GM12878 (cell line): ENCODE results near the gene ALPP.

Experiments
- CBFB ChIP-seq: IDR thresholded peaks from 2 replicates; pipeline ENCODE4 v1.6.1; 2016; ENCODE audit warnings: antibody characterized with exemption, low read depth
- CBX5 ChIP-seq: sonication (generic); IDR thresholded peaks from 2 replicates; pipeline ENCODE4 v1.6.1; 2016; ENCODE audit warnings: low read depth, moderate library complexity, mild to moderate bottlenecking, inconsistent platforms
- CREM ChIP-seq: IDR thresholded peaks from 2 replicates; pipeline ENCODE4 v1.6.1; 2014; ENCODE audit warnings: antibody characterized with exemption, low read depth
- EZH2 ChIP-seq: IDR thresholded peaks from 2 replicates; pipeline ENCODE4 v1.6.1; 2012; ENCODE audit warnings: low read depth, mild to moderate bottlenecking, control low read depth, inconsistent platforms, low read length, borderline replicate concordance; ENCODE audit not compliant: control insufficient read depth
- HCFC1 ChIP-seq: fragments of 150-350 bp; IDR thresholded peaks from 2 replicates; pipeline ENCODE4 v1.6.1; 2014; ENCODE audit warnings: low read length
- LARP7 ChIP-seq: fragments of 450-650 bp; IDR thresholded peaks from 2 replicates; pipeline ENCODE4 v1.6.1; 2017; ENCODE audit warnings: mild to moderate bottlenecking
- MLLT1 ChIP-seq: fragments of 450-650 bp; IDR thresholded peaks from 2 replicates; pipeline ENCODE4 v1.6.1; 2016; ENCODE audit warnings: mild to moderate bottlenecking
- PKNOX1 ChIP-seq: fragments of 450-650 bp; IDR thresholded peaks from 2 replicates; pipeline ENCODE4 v1.6.1; 2016; ENCODE audit warnings: mild to moderate bottlenecking
- POLR2A ChIP-seq: IDR thresholded peaks from 2 replicates; pipeline ENCODE4 v1.6.1; 2011; ENCODE audit warnings: low read depth, mild to moderate bottlenecking, low read length
- REST ChIP-seq: IDR thresholded peaks from 2 replicates; pipeline ENCODE4 v1.6.1; 2012; ENCODE audit warnings: mild to moderate bottlenecking, low read depth, low read length
- TAF1 ChIP-seq: IDR thresholded peaks from 2 replicates; pipeline ENCODE4 v1.6.1; 2011; ENCODE audit warnings: mild to moderate bottlenecking, low read depth, low read length, borderline replicate concordance
- ZZZ3 ChIP-seq: IDR thresholded peaks from 2 replicates; pipeline ENCODE4 v1.6.1; 2011; ENCODE audit warnings: low read depth; ENCODE audit not compliant: control insufficient read depth, insufficient read length
- TF ChIP-seq, protein P1 (sequence below), 3 experiments: IDR thresholded peaks in 2 of 3; conservative IDR thresholded peaks in 1 of 3; 2 replicates each; pipeline ENCODE4 v1.5.1; 2011; ENCODE audit warnings: low read depth in 3 of 3, low read length in 3 of 3, mild to moderate bottlenecking in 3 of 3, control low read depth in 2 of 3, moderate library complexity in 2 of 3, inconsistent platforms in 1 of 3, mixed read lengths in 1 of 3; ENCODE audit not compliant: control insufficient read depth in 2 of 3, insufficient read depth in 1 of 3; ENCODE audit errors: extremely low read depth in 1 of 3
- TF ChIP-seq, protein P2 (sequence below): fragments of 450-650 bp; conservative IDR thresholded peaks from 2 replicates; pipeline ENCODE4 v1.6.1; 2017; ENCODE audit warnings: mild to moderate bottlenecking, moderate library complexity

DNA sequence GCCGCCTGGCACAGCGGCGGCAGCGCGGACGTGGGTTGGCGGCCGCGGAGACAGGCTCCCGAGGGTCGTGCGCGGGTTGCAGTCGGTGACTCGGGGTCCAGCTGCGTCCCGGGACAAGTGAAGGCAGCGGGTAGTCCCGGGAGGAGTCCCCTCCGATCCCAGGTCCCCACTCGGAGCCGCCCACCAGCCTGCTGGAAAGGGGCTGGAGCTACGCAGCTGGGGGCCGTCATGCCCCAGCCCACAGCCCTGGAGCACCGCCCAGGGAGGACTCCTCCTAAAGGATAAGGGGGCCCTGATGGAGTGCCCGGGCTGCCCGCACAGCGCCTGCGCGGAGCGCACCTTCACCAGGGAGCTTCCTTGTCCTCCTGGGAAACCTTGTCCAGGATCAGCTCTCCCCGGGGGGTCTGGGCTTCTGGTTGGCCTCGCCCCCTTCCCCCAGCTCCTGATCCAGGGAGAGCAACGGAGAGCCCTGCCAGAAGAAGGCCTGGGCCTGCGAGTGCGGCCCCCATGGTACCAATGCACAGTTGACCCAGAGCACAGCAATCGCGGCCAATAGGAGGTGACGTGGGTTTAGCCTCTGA is 25.9 kb upstream of the ALPP start:
- TF ChIP-seq POLR2A, result no peak
- TF ChIP-seq MLLT1, result no peak
- no peak for TF ChIP-seq CBX5
- TF ChIP-seq LARP7, result no peak
- TF ChIP-seq, protein P1, sequence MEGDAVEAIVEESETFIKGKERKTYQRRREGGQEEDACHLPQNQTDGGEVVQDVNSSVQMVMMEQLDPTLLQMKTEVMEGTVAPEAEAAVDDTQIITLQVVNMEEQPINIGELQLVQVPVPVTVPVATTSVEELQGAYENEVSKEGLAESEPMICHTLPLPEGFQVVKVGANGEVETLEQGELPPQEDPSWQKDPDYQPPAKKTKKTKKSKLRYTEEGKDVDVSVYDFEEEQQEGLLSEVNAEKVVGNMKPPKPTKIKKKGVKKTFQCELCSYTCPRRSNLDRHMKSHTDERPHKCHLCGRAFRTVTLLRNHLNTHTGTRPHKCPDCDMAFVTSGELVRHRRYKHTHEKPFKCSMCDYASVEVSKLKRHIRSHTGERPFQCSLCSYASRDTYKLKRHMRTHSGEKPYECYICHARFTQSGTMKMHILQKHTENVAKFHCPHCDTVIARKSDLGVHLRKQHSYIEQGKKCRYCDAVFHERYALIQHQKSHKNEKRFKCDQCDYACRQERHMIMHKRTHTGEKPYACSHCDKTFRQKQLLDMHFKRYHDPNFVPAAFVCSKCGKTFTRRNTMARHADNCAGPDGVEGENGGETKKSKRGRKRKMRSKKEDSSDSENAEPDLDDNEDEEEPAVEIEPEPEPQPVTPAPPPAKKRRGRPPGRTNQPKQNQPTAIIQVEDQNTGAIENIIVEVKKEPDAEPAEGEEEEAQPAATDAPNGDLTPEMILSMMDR (IDR thresholded peaks at IDR 0.05 in 2 of 3, conservative IDR thresholded peaks at IDR 0.05 in 1 of 3; ENCODE audit: control insufficient read depth in 2 of 3, extremely low read depth in 1 of 3, insufficient read depth in 1 of 3, low read depth in 3 of 3, low read length in 3 of 3), result no peak
- no peak for TF ChIP-seq ZZZ3
- TF ChIP-seq CREM, result no peak
- TF ChIP-seq, protein P2, sequence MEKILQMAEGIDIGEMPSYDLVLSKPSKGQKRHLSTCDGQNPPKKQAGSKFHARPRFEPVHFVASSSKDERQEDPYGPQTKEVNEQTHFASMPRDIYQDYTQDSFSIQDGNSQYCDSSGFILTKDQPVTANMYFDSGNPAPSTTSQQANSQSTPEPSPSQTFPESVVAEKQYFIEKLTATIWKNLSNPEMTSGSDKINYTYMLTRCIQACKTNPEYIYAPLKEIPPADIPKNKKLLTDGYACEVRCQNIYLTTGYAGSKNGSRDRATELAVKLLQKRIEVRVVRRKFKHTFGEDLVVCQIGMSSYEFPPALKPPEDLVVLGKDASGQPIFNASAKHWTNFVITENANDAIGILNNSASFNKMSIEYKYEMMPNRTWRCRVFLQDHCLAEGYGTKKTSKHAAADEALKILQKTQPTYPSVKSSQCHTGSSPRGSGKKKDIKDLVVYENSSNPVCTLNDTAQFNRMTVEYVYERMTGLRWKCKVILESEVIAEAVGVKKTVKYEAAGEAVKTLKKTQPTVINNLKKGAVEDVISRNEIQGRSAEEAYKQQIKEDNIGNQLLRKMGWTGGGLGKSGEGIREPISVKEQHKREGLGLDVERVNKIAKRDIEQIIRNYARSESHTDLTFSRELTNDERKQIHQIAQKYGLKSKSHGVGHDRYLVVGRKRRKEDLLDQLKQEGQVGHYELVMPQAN, result no peak
- no peak for TF ChIP-seq TAF1
- TF ChIP-seq HCFC1, result no peak
- TF ChIP-seq CBFB, result no peak
- TF ChIP-seq REST, result no peak
- no peak for TF ChIP-seq EZH2
- TF ChIP-seq PKNOX1, result no peak
